Midbrain (tissue), 1 donor: ENCODE results near the gene BST2.
A peak's percentile ranks its signal among the peaks of the same experiment; 100 is the strongest.

Experiments used
- DNase-seq: peaks from one replicate; lab custom pipeline; 2025; lab: John Stamatoyannopoulos, UW

The BST2 gene

DNA sequence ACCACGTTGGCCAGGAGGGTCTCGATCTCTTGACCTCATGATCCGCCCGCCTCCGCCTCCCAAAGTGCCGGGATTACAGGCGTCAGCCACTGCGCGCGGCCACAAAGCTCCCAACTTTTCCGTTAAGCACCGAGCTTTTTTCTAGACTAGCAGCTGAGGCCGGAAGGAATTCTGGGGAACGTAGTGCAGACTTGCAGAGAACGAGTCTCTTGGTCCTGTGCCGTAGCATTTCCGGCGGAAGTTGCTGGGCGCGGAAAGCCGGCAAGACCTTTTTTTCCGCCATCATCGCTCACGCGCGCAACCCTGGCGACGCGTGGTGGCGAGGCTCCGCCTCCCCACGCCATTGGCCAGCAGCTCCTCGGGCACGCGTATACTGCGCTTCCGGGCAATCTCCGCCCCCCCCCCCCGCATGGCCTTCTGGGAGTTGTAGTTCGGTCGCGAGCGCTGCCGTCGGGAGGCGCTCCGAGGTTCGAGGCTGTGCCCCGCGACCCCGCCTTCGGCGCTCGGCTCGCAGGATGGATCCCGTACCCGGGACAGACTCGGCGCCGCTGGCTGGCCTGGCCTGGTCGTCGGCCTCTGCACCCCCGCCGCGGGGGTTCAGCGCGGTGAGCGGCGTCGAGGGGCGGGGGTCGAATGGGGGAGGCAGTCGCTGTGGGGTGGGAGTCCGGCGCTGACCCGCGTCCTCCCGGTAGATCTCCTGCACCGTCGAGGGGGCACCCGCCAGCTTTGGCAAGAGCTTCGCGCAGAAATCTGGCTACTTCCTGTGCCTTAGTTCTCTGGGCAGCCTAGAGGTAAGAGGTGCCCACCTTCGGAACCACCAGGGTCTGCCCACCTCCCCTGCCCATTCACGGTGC, 14.4 kb upstream of the BST2 start, which contains the start of gene MVB12A:
TSS of gene MVB12A (plus strand) at position 427 of the 854 bp plus-strand sequence. CDS start at position 516, 89 bp downstream.
- peak; percentile 98 for DNase-seq

DNA sequence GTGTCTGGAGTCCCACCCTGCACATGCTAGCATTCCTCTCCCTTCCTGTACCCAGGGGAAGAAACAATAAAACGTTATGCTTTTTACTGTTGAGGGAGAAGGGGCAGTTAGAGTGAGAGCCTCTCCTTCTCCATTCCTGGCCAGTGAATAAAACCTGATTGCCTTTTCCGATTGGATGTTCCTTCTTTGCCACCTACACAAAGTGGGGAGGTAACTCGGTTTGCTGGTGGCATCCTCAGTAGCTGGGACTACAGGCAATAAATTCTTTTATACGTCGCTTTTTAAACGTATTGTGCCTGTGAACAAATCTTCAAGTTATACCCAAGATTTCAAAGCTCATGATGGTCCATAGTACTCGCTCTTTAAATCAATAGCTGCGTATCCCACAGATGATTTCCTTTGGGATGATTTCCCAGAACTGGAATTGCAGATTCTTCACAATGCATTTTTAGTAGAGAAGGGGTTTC, 13.8 kb upstream of the BST2 start:
- no peak for DNase-seq

DNA sequence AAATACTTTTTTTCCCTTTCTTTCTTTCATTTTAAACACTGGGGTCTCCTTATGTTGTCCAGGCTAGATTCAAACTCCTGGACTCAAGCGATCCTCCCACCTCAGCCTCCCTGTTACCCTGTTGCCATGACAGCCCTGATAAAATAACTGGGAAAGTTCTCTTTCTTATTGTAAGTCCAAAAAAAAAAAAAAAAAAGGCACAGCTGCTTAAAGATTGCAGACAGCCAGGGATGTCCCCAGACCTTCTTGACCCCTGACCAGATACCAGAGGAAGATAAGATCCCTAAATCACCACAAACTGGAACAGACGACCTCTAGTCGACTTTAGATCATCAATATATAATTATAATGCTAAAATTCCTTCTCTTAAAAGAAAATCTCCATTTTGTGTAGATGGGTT, 13.3 kb upstream of the BST2 start:
- DNase-seq = no peak

DNA sequence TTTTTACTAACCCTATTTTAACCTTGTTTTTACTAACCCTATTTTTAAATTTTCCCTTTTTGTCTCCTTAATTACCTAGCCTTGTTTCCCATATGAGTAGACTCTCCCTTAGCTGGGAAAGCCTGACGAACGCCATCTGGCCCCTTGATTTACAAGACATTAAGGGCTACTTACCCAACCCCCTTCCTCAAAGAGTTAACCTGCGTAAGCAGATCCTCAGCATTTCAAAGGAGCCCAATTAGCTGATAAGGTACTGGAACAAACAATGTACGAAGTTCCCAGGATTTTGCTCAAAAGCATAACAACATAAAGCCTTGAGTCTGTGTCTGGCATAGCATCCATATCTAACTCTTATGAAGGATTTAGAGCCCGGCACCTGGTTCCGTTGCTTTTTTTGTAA, 9.7 kb upstream of the BST2 start:
- DNase-seq = no peak

DNA sequence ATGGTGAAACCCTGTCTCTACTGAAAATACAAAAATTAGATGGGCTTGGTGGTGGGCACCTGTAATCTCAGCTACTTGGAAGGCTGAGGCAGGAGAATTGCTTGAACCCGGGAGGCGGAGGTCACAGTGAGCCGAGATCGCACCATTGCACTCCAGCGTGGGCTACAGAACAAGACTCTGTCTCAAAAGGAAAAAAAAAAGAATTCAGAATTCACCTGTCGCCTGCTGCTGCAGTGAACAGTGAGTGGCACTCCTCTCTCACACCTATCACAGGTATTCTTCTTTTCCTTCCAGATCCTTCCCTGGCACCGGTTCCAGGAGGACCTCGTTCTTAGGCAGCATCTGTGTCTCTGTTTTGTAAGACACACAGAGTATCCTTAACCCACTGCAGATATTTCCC, 8.7 kb upstream of the BST2 start:
- no peak for DNase-seq

DNA sequence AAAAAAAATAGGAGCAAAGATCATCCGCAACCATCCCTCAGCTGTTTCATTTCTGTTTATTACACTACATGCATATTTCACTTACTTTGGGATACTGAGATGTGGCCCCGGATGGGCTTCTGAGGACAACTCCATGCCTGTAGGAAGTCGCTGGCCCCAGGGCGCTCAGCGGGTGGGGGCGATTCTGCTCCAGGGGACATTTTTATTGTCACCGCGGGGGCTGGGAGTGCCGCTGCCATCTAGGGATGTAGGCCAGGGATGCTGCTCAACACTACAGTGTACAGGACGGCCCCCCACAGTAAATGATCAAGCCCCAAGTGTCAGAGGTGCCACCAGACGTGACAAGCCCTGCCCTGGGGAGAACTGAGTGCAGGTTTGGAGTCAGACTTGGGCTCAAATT, 6.4 kb upstream of the BST2 start:
- DNase-seq = no peak

DNA sequence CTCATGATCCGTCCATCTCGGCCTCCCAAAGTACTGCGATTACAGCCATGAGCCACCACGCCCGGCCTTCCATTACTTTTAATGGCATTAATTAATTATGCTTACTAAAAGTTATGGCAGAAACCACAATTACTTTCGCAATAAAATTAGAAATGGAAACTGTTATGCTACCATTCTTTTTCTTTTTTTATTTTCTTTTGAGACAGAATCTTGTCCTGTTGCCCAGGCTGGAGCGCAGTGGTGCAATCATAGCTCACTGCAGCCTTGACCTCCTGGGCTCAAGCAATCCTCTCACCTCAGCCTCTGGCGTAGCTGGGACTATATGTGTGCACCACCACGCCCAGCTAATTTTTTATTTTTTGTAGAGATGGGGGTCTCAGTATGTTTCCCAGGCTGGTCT, 4.6 kb upstream of the BST2 start:
- DNase-seq = no peak

DNA sequence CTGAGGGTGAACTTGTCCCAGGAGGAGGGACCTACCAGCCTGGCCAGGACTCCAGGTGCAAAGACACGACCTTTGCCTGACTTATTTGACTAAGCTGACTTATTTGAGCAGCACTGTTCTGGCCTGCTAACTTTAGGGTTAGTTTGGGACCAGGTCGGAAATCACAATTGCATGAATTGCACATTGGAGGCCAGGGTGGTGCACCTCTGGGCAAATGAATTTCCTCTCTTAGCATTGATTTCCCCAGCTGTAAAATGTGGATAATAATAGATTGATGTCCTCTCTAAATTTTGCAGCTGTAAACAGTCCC, 1.4 kb upstream of the BST2 start:
- no peak for DNase-seq

DNA sequence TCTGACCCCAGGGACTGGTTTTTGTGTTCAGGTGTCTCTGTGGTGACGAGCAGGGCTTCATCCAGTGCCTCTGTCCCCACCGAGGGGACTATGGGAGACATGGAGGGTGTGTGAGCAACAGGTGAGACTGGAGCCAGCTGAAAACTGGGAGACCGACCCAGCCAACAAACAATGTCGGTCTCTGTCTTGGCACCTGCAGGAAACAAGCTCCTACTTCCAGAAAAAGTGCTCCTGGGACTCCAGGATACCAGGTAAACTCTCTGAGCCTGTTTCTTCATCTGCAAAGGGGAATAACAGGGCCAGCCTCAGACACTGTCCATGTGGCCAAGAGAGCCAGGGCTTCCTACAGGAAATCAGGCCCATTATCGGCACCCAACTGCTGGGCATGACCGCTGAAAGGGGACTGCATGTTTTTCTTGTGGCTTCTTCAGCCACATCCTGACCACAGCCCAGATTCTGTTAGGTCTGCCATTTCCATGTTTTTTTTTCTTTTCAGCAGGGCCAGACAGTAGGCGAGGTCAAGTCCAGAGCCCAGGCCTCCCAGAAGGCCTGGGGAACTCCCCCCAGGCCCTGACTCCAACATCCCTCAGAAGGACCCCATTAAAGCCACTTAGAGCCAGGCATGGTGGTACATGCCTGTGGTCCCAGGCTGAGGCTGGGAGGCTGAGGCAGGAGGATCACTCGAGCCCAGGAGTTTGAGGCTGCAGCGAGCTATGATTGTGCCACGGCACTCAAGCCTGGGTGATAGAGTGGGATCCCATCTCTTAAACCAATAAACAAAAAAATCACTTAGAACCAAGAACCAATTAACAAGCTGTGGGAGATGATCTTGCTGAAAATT, 836 bp upstream of the BST2 start:
- DNase-seq = no peak

DNA sequence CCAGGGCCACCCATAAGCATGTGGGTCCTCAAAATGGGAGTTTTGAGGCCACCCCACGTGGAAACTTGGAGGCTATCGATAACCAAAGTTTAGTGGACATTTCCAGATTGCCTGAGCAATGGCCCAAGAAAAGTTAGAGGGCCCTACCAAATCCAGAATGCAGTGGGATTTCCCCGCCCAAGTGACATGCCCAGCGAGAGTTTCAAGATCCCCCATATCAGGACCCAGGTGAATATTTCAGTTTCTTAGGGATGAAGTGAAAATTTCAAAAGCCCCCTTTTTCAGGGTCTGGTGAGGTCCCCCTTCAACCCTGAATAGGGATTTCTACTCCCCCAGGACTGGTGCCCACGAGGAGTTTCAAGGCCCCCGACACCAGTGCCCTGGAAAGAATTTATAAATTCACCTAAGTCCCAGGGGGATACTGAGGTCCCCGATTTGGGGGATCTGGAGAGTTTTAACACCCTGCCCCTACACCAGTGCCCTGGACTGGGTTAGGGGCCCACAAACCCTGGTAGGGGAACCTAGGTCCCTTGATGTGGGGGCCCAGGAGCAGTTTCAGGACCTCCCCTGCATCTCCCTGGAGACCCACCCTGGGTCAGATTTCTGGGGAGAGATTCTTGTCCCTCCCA, 695 bp downstream of the BST2 start:
- no peak for DNase-seq

DNA sequence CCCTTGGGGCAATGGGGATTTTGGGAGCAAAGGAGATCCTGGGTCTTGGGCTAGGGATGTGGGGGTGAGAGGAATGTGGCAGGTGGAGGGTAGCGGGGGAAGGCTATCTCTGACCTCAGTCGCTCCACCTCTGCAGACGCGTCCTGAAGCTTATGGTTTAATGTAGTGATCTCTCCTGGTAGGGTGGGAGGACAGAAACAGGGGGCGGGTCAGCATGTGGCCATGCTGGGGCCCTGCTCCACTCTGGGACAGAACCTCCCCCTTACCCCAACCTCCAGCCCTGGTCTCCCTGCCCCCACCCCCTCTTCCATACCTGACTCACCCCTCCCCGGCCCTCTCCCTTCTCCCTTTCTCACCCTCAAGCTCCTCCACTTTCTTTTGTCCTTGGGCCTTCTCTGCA, 1.4 kb downstream of the BST2 start:
- no peak for DNase-seq

DNA sequence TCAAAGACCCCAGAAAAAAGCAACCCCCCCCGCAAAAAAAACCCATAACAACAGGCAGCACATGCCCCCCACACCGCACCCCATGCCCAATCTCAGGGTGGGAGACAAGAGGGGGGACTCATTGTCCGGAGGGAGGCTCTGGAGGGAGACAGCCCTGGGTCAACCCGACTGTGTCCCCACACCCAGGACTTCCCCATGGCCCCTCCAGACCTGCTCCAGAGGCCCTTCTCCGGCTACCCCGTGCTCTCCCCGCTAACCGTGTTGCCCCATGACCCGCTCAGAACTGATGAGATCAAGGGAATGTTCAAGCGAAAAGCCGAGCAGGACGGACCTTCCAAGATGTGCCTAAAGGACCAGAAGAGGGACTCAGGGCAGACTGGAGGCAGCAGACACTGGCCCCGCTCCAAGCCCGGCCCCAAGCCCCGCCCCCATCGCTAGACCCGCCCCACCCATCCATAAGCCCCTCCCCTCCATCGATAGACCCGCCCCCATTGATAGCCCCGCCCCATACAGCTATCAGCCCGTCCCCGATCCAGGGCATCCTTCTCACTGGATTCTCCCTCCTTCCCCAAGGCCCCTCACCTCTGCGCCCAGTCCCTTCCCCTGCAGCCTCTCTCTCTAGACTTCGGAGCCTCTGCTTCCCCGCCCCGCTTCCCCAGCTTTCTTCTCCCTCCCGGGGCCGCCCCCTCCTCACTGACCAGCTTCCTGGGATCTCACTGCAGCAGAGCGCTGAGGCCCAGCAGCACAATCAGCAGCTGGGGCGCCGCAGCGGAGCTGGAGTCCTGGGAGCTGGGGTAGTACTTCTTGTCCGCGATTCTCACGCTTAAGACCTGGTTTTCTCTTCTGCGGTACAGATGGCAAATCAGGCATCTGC, 2.2 kb downstream of the BST2 start:
- no peak for DNase-seq

DNA sequence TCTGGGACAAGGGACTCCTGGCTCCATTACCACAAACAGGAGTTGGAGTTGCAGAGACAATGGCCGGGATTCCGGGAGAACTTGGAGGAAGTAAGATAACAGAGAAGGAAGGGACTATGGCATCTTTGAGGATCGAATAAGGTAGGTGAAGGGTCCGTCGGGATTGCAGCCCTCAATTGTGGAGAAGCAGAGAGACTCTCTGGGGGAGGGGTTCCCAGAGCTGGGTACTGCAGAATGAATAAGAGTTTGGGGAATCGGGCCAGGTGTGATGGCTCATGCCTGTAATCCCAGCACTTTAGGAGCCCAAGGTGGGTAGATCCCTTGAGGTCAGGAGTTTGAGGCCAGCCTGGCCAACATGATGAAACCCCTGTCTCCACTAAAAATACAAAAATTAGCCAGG, 3.8 kb downstream of the BST2 start:
- no peak for DNase-seq

DNA sequence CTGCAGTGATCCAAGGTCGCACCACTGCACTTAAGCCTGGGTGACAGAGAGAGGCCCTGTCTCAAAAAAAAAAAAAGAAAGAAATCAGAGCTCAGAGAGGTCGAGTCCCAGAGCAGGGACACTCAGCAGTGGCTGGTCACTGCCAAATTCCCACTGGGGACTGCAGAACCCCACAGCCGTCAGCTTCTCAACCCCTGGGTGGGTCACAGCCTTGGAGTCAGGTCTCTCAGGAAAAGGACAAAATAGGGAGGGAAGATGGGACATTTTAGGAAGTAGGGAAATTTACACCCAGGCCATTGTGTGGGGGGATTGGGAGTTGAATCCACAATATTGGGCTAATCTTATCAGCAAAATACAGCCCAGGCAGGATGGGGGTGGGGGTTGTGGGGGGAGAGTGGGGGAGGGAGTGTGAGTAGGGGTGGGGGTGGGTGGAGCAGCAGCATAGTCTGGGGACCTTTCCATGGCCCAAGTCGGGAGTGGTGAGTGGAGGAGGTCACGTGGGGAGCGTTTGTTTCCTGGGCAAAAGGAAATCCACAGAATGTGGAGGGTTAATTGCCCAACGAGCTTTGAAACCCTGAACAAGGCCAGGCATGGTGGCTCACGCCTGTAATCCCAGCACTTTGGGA, 6.4 kb downstream of the BST2 start:
- DNase-seq = no peak

DNA sequence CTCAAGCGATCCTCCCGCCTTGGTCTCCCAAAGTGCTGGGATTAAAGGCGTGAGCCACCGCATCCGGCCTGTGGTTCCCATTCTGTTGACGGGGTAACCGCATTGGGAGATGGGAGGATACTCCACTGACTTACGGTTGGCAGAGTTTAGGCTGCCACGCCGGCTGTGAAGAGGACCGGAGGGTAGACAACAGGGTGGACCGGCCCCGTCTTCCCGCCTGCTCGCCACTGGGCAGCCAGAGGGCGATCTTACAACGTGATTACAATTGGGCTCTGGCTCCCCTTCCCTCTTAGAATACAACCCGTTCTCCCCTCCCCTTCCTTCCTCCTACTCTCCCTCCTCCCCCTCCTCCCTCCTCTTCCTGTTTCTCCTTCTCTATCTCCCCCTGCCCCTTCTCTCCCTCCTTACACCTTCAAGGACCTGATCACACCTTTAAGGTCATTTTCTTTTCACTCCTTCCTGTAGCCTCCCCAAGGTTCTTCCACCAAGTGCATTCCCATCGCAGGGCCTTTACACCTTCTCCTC, 10.5 kb downstream of the BST2 start:
- DNase-seq = no peak

DNA sequence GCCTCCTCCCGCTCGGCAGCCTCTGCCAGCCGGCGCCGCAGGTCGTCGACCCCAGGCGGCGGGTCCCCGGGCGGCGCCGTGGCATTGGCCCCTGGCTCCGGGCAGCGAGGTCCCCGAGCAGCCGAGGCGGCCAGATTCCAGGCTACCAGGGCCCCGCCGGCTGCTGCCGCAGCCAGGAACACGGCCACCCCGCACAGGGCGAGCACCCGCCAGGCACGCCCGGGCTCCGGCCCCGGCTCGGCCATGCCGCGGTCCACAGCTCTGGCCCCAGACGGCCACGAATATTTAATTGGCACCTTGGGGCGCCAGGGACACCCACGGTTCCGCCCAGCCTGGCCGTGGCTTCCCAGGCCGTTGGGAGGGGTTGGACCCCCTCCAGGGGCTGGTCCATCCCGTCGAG, 11.5 kb downstream of the BST2 start, which contains the start of gene CCDC194:
TSS of gene CCDC194 (minus strand) at position 283 of the 400 bp plus-strand sequence. CDS start at position 245, 38 bp downstream.
- DNase-seq = no peak

DNA sequence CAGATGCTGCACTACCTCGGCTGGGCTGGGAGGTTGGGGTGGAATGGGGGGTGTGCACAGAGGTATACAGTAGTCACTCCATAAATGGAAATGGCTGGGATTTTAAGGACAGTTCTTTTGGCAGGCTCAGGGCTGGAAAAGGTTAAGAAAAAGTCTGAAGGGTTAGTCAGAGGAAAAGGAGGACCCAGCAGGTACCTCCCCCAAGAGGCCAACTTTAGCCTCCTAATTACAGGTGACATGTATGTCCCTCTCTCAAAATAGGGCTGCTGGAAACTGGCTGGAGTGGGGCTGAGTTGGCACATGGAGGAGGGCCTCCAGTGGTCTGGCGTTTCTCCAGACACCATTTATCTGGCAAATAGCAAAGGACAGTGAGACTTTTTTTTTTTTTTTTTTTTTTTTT, 12.4 kb downstream of the BST2 start:
- DNase-seq = no peak

DNA sequence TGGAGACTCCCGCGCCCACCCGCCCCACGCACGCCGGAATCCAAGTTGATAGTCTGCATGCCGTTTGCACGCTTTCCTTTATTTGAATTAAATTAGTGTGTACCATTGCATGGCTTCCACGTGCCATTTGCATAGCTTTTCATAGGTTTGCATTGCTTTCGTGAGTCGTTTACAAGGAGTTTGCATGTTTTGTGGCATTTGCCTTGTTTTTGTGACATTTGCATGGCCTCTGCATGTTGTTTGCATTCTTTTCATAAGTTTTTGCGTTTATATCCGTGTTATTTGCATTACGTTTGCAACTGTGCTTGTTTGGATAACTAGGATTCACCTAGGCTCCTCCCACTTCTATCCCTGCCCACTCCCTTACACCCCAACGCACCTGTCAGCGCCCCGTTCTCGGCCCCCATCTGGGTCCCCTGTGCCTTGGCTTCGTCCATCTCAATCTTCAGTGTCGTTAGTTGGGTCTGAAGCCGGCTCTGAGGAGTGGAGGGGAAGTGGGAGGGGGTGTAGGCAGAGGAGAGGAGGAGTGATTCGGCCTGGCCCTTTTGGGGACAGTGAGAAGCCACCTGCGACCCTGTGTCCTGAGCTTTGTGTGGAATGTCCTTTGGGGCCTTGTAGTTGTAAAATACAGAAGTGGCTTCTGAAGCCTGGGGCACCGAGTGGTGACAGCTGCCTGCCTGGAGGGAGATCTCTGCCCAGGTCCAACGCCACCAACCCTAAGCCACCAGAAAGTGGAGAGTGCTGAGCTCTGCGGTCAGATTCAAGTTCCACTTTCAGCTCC, 13.9 kb downstream of the BST2 start:
- no peak for DNase-seq

DNA sequence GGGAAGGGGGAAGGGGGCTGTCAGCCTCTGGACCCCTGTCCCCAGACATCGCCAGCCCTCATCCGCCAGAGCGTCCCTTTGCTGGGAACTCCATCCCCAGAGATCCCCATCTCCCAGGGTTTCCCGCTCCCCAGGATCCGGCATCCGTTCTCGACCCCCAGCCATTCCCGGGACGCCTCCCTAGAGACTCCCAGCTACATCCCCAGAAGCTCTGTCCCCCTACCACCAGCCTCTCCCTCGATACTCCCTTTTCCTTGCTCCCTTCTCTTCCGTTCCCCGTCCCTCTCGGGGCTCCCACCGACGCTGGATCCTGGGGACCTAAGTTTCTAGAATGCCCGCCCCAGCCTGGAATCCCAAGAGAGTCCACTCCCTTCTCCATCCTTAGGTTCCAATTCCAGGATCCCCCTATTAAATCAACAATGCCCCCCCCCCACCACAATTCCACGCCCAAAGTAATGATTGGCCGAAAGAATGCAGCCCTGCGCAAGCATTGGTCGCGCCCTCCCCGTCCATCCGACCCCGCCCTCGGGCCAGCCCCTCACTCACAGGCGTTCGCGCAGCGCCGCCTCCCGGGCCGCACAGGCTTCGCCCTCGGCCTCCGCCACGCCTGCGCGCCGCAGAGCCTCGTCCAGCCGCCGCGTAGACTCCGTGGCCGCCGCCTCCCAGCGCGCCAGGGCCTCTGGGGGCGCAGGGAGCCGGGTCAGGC, 14.6 kb downstream of the BST2 start:
- DNase-seq = peak; percentile 90
